GM19324 (cell line): ENCODE measurements around the gene DRC1.

ENCODE experiments used
- ATAC-seq: cut with Tn5 transposase; IDR thresholded peaks from one replicate; pipeline ENCODE4 v1.9.1; 2021; ENCODE audit warnings: mild to moderate bottlenecking, moderate library complexity; ENCODE audit not compliant: unreplicated experiment, low FRiP score

Gene DRC1

GRCh38 chr2:26487192-26487591 lies 85.5 kb downstream of the DRC1 start:
- no peak for ATAC-seq

- no peak for ATAC-seq
These were observed 86.9 kb downstream of the DRC1 start for GRCh38 chr2:26488463-26489212.

- no peak for ATAC-seq
These were observed 87.6 kb downstream of the DRC1 start for GRCh38 chr2:26489213-26489850.

- ATAC-seq = no peak
These were observed 89.9 kb downstream of the DRC1 start for GRCh38 chr2:26491563-26492167.

GRCh38 chr2:26492749-26493515 lies 91.2 kb downstream of the DRC1 start:
- no peak for ATAC-seq

GRCh38 chr2:26493566-26493965 lies 91.8 kb downstream of the DRC1 start:
- no peak for ATAC-seq

GRCh38 chr2:26494199-26494598 lies 92.5 kb downstream of the DRC1 start:
- ATAC-seq = no peak

GRCh38 chr2:26494891-26495290 lies 93.2 kb downstream of the DRC1 start:
- no peak for ATAC-seq

- ATAC-seq = no peak
These were observed 94.1 kb downstream of the DRC1 start for GRCh38 chr2:26495705-26496297.

- ATAC-seq = no peak
These were observed 98.7 kb downstream of the DRC1 start for GRCh38 chr2:26500406-26500805.

GRCh38 chr2:26503231-26503880 lies 101.6 kb downstream of the DRC1 start:
- ATAC-seq = no peak

GRCh38 chr2:26504002-26504401 lies 102.3 kb downstream of the DRC1 start:
- ATAC-seq = no peak

GRCh38 chr2:26506279-26506678 lies 104.6 kb downstream of the DRC1 start:
- no peak for ATAC-seq
